ENCODE measurements around the gene ZNF200. TPM values are rescaled to one million over a fixed set of nuclear protein-coding genes. Genes with fewer than 3 reads are reported as not detected.
A peak's percentile ranks its signal among the peaks of the same experiment; 100 is the strongest.

ZNF200 gene
- polyA plus RNA-seq, 3 donors, result 2.0 to 2.8 (median 2.5) TPM

GRCh38 chr16:3183445-3184139, 51.4 kb downstream of the ZNF200 start:
- H3K36me3 ChIP-seq (replicated peaks in 1 of 2; ENCODE audit: control insufficient read depth in 1 of 2, insufficient read depth in 2 of 2, low read length in 2 of 2), result no peaks in the 10 kb centered on the region
- H3K9ac ChIP-seq (ENCODE audit: insufficient read depth, low read length, poor library complexity, severe bottlenecking), result no peak overlapping the region

More at GRCh38 chr16:3183445-3184139, 51.4 kb downstream of the ZNF200 start:
- peaks cover 15 to 16% of the 10 kb centered on the region in 2 donors for H3K36me3 Mint-ChIP-seq
- H3K4me2 ChIP-seq (replicated peaks; ENCODE audit: extremely low read depth, low read length, poor library complexity, severe bottlenecking), result peak overlapping the region; percentile 73
- H3K4me3 ChIP-seq (replicated peaks in 1 of 3; ENCODE audit: low read depth in 2 of 3, low read length in 3 of 3), result peak overlapping the region in 2 of 3 experiments; percentile 36 to 63
- peaks cover 19 to 22% of the 10 kb centered on the region in 2 donors for H3K4me1 ChIP-seq (ENCODE audit: control insufficient read depth in 1 of 2, insufficient read depth in 2 of 2, low read length in 2 of 2)
- peaks cover 8 to 60% (median 45%) of the 10 kb centered on the region in 7 donors for H3K9me3 Mint-ChIP-seq
- no peak for DNase-seq
- H3K4me1 Mint-ChIP-seq, result peaks cover 28% of the 10 kb centered on the region
- no peak for TF ChIP-seq CTCF (IDR thresholded peaks at IDR 0.05)
- H4K20me1 ChIP-seq (ENCODE audit: insufficient read depth, low read length), result no peaks in the 10 kb centered on the region
- peak overlapping the region; percentile 72 to 95 for H3K4me3 Mint-ChIP-seq
- 7% methylated on average over 24 of the region's 42 CpGs for WGBS (ENCODE audit: insufficient coverage)
- H3K9me3 ChIP-seq (replicated peaks in 1 of 2; ENCODE audit: control insufficient read depth in 1 of 2, insufficient read depth in 1 of 2, low read length in 2 of 2), result peaks cover 0 to 58% of the 10 kb centered on the region in 2 donors
- peaks cover 91 to 100% (median 98%) of the 10 kb centered on the region in 3 donors for H3K27me3 Mint-ChIP-seq (ENCODE audit: low read depth in 3 of 3)
- H3K27ac Mint-ChIP-seq, result no peak overlapping the region
- H3K27ac ChIP-seq (ENCODE audit: low read depth in 1 of 2, low read length in 2 of 2), result no peak overlapping the region
- H3K79me2 ChIP-seq (ENCODE audit: insufficient read depth, low read length), result no peaks in the 10 kb centered on the region
- intact Hi-C loops (cut with micrococcal nuclease), result no loop called here
- peak overlapping the region; percentile 77 for H2AFZ ChIP-seq (ENCODE audit: insufficient read depth, low read depth, low read length, poor library complexity, severe bottlenecking)
- H3K27me3 ChIP-seq (ENCODE audit: control insufficient read depth in 2 of 2, insufficient read depth in 2 of 2, low read length in 2 of 2), result peaks cover 77 to 100% of the 10 kb centered on the region in 2 donors
